HL-60/S4 treated with phorbol 12-myristate 13-acetate at 8.2 ng/mL for 4 days and 3 days (cell line): ENCODE results near the gene MEG3.

Experiments
- in situ Hi-C: fragments of 300-500 bp; cut with MboI; formaldehyde crosslinking; loops from 2 replicates; pipeline ENCODE4 v1.15.0; 2022; ENCODE audit warnings: low sequenced_read_pairs

Gene MEG3

GRCh38 chr14:100875861-100876590 is 50.1 kb downstream of the MEG3 start:
- in situ Hi-C loops = no loop called here

GRCh38 chr14:100878271-100879146 is 52.6 kb downstream of the MEG3 start:
- in situ Hi-C loops = no loop called here

GRCh38 chr14:100879194-100879593 is 53.3 kb downstream of the MEG3 start:
- in situ Hi-C loops = no loop called here

DNA sequence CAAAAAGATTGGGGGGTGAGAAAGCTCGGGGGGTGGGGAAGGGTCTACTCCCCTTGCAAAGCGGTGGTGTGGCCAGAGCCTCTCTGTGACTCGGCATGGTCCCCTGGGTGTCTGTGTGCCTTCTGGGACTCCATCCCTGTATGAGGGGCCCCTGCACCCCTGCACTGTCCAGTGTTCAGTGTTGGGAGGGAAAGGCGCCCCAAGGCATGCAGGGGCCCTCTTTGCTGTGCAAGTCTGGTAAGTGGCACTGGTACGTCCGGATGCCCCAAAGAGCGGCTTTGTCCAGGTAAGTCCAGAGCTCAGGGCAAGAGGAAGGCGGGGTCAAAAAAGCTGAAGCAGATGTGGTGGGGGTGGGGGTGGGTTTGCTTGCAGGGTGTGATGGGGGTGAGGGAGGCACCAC is 53.9 kb downstream of the MEG3 start:
- in situ Hi-C loops = no loop called here

GRCh38 chr14:100880271-100881101 is 54.6 kb downstream of the MEG3 start:
- in situ Hi-C loops = no loop called here

- in situ Hi-C loops = no loop called here
These were observed 55.5 kb downstream of the MEG3 start for GRCh38 chr14:100881211-100882025.

DNA sequence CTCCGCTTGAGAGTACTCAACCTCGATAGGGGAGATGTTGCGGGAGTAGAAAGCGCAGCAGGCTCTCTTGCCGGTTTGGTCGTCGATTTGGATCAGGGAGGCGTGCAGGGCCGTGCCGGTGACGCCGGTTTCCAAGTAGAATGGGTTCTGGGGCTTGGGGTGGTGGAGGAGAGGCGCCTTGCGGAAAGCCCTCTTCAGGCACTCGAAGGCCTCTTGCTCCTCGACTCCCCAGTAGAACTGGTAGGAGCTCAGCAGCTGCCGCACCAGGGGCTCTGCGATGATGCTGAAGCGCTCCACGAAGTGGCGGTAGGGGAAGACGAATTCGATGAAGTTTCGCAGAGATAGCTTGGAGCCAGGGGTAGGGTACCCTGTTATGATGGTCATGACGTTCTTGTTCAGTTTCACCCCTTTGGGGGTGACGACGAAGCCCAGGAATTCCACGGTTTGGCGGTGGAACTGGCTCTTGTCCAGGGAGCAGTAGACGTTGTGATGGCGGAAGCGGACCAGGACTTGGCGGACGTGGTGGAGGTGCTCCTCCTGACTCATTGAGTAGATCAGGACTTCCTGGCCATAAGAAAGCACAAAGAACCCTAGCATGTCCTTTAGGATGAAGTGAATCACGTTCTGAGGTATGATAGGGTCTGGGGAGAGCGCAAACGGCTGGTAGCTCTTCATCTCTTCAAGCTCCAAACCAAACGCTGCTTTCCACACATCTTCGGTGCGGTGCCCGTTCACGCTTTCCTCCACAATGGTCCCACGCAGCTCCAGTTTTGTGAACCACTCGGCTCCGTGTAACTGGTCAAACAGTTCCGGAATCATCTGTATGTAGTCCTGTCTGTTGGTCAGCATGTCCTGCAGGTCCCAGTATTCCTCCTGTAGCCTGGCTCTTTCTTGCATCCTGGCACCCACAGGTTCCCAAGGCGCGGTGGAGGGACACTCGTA is 56.4 kb downstream of the MEG3 start:
- in situ Hi-C loops = no loop called here

GRCh38 chr14:100882991-100883788 is 57.3 kb downstream of the MEG3 start:
- in situ Hi-C loops = no loop called here

DNA sequence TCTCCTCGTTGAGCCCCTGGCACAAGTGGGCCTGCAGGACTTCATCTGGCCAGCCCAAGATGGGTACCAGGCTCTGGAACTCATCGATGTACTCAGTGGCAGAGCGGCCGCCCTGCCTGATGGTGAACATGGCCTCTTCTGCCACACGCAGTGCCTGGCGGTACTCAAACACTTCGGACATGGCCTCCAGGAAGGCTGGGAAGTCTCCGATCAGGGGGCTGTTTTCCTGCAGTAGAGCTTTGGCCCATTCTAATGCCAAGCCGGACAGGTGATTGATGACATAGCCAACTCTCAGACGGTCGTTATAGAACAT is 57.8 kb downstream of the MEG3 start:
- in situ Hi-C loops = no loop called here

- in situ Hi-C loops = no loop called here
These were observed 58.5 kb downstream of the MEG3 start for GRCh38 chr14:100884456-100884855.

- in situ Hi-C loops = no loop called here
These were observed 59.3 kb downstream of the MEG3 start for GRCh38 chr14:100885196-100885595.

DNA sequence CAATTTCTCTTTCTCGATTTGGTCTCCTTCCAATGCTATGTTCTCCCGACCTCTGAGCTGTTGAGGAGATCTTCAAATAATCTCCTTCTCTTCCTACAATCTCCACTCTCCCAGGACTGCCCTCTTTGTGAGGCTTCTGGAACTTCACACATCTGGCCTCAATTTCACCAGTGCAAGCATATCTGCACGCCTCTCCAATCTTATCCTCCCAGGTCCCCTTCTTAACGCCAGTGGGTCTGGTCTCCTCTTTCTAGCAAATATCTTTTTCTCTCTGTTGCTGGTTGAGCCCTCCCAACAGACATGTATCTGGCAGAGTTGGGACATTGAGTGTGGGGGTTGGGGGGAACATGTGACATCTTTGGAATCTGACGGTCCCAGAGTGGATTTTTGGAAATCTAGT is 59.7 kb downstream of the MEG3 start:
- in situ Hi-C loops = no loop called here

- in situ Hi-C loops = no loop called here
These were observed 61.9 kb downstream of the MEG3 start for GRCh38 chr14:100887728-100888335.

GRCh38 chr14:100888789-100889315 is 62.9 kb downstream of the MEG3 start:
- in situ Hi-C loops = no loop called here

DNA sequence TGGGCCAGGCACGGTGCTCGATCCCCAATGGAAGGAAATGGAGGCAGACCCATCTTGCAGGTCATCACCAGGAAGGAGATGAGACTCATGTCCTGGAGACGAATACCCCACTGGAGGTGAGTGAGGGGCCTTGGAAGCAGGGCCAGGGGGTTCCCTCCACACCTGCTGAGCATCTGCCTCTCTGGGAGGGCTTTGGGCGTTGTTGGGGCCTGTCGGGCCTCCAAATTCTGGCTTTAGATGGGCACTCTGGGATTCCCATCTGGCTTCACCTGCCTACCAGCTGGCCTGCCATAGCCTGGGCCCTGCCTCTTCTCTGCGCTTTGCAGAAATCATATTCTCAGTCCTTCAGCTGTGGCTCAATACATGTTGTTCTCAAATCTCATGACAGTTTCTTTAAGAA is 63.7 kb downstream of the MEG3 start:
- in situ Hi-C loops = no loop called here

DNA sequence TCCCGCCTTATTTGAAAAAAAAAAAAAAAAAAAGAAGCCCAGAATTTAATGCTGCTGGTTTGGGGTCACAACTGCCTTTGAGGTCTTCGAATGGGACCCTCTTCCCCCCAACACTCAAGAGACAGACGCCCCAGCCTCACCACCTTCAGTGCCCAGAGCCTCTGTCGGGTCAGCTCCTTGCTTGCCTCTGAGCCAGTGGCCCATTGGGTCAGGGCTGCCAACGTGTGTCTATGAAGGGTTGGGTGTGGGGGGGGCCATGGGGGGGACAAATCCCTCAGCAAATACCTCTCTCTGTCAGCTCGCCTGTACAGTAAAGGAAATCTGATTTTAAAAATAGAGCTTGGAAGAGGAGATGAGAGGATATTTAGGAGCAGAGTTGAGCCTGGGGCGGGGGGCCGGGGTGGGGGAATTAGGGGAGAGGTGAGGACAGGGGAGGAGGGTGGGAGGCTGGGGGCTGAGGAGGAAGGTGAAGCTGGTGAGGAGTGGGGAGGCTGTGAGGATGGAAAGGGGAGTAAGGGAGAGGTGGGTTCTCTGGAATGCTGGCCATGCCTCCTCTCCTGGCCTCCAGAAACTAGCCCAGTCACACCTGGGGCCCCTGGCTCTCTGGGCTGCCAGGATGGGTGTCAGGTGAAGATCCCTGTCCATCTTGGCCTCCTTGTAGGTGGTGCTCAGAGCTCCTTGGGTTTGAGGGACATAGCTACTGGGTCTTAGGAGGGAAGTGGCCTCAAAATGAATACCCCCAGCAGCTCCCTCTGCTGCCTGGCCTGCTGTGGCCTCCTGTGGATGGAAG is 64.3 kb downstream of the MEG3 start:
- in situ Hi-C loops = no loop called here

DNA sequence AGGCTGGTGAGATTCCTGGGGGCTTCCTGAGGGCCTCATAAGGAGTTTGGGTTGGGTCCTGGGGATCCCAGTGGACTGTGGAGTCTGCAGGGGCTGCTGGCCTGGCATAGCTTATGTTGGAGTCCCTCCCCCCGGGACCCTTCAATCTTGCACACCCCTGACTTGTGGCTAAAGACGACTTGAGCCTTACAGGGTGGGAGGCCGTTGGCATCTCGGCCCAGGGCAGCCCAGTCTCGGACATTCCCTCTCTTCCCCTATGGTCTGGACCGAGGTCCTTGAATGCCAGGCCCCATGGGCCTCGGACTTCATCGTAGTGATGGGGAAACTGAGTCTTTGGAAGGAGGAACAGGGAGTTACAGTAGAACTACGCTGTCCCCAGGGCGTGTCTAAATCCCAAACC is 65.1 kb downstream of the MEG3 start:
- in situ Hi-C loops = no loop called here
